ENCODE data around the gene HIVEP3. TPM values are rescaled to one million over a fixed set of nuclear protein-coding genes. Genes with fewer than 3 reads are reported as not detected.

Gene HIVEP3
- total and polyA plus RNA-seq, 2 donors (not counting 1 experiment from before 2014, with no cell fraction given), result 2.0 to 5.1 TPM

- peaks cover 4% of the 10 kb centered on the region for H3K27me3 Mint-ChIP-seq
- ATAC-seq (ENCODE audit: low read depth), result no peak
- ChIA-PET POLR2A (no interaction called here), CTCF (interaction anchor here (1.1 kb wide), 1 partner anchor 42 kb away, joined by 3 read pairs; no protein-coding TSS in a partner anchor)
- no peaks in the 10 kb centered on the region for H3K4me1 Mint-ChIP-seq
- Histone ChIP-seq H3K4me1 (ENCODE audit: control insufficient read depth in 2 of 2, insufficient read depth in 2 of 2, low read length in 2 of 2) (no peaks in the 10 kb centered on the region), H4K20me1 (ENCODE audit: control insufficient read depth, insufficient read depth, low read length, poor library complexity, severe bottlenecking) (no peaks in the 10 kb centered on the region), H3K4me3 (ENCODE audit: control extremely low read depth in 1 of 5, extremely low read depth in 1 of 5, insufficient read depth in 1 of 5, low read depth in 2 of 5, low read length in 4 of 5) (no peak overlapping the region), H3K9me3 (ENCODE audit: control extremely low read depth in 1 of 3, control insufficient read depth in 2 of 3, insufficient read depth in 1 of 3, low read length in 2 of 3) (no peaks in the 10 kb centered on the region), H3K27me3 (replicated peaks in 1 of 4; ENCODE audit: control extremely low read depth in 1 of 4, control insufficient read depth in 3 of 4, insufficient read depth in 4 of 4, low read length in 3 of 4) (no peaks in the 10 kb centered on the region), H3K4me2 (replicated peaks; ENCODE audit: low read depth, low read length, poor library complexity, severe bottlenecking) (no peak overlapping the region), H2AFZ (ENCODE audit: insufficient read depth, low read depth, low read length, poor library complexity, severe bottlenecking) (no peak overlapping the region), H3K79me2 (ENCODE audit: control insufficient read depth, insufficient read depth, low read length) (no peaks in the 10 kb centered on the region), H3K9ac (ENCODE audit: low read length) (no peak overlapping the region), H3K27ac (ENCODE audit: low read length in 2 of 2) (no peak overlapping the region), H3K36me3 (replicated peaks in 1 of 2; ENCODE audit: control extremely low read depth in 1 of 2, control insufficient read depth in 1 of 2, extremely low read depth in 1 of 2, insufficient read depth in 2 of 2, low read length in 1 of 2) (no peaks in the 10 kb centered on the region)
- WGBS (ENCODE audit: insufficient coverage), result 90% methylated on average over 17 of the region's 17 CpGs
- intact Hi-C loops (cut with micrococcal nuclease), result no loop called here
- H3K9me3 Mint-ChIP-seq (ENCODE audit: insufficient read depth), result no peaks in the 10 kb centered on the region
- DNase-seq, result no peak
- no peak for TF ChIP-seq EZH2 (IDR thresholded peaks at IDR 0.05; ENCODE audit: borderline replicate concordance, insufficient read depth, low read depth, low read length, poor library complexity, severe bottlenecking)
- no peak for TF ChIP-seq CTCF (IDR thresholded peaks at IDR 0.05)
- no peak overlapping the region for H3K4me3 Mint-ChIP-seq
- no peak overlapping the region for H3K27ac Mint-ChIP-seq
Measured at GRCh38 chr1:41474490-41475271, 444.0 kb downstream of the HIVEP3 start.

DNA sequence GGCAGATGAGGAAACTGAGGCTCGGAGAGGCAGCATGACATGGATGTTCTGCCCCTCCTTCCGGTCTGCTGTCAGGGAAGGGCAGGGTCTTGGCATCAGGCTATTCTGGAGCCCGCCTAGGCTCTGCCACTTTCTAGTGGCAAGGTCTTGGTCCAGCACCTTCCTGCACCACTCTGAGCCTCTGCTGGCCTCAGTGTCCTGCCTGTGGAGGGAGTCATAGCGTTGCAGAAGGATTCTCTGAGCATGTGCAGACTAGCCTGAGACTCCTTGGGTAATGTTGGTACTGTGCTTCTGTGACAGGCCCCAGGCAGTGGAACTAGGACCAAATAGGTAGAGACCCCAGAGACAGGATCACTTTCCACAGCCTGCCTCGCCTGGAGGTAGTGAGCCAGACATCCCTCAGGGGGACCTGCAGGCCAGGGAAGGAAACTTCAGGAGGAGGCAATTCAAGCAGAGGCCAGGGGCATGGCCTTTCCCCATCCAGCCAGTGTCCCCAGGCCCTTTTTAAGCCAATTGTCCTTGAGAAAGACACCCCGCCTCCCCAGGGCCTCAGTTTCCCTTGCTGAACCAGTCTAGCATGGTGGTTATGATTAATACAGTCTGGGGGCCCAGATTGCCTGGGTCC lies 444.9 kb downstream of the HIVEP3 start:
- 93% methylated on average over 5 of the region's 6 CpGs for WGBS (ENCODE audit: insufficient coverage)
- H3K9ac ChIP-seq (ENCODE audit: low read length), result no peak overlapping the region
- no peak overlapping the region for H3K4me3 ChIP-seq (ENCODE audit: control extremely low read depth in 1 of 5, extremely low read depth in 1 of 5, insufficient read depth in 1 of 5, low read depth in 2 of 5, low read length in 4 of 5)
- ChIA-PET CTCF (interaction anchor here (1.1 kb wide), 1 partner anchor 42 kb away, joined by 3 read pairs; no protein-coding TSS in a partner anchor), POLR2A (no interaction called here)
- H3K79me2 ChIP-seq (ENCODE audit: control insufficient read depth, insufficient read depth, low read length), result no peaks in the 10 kb centered on the region
- H3K9me3 ChIP-seq (ENCODE audit: control extremely low read depth in 1 of 3, control insufficient read depth in 2 of 3, insufficient read depth in 1 of 3, low read length in 2 of 3), result no peaks in the 10 kb centered on the region
- H2AFZ ChIP-seq (ENCODE audit: insufficient read depth, low read depth, low read length, poor library complexity, severe bottlenecking), result no peak overlapping the region
- no peak overlapping the region for H3K4me2 ChIP-seq (replicated peaks; ENCODE audit: low read depth, low read length, poor library complexity, severe bottlenecking)
- H3K4me1 Mint-ChIP-seq, result no peaks in the 10 kb centered on the region
- DNase-seq (no peak), ATAC-seq (ENCODE audit: low read depth) (no peak)
- H3K4me1 ChIP-seq (ENCODE audit: control insufficient read depth in 2 of 2, insufficient read depth in 2 of 2, low read length in 2 of 2), result no peaks in the 10 kb centered on the region
- H3K27ac ChIP-seq (ENCODE audit: low read length in 2 of 2), result no peak overlapping the region
- H3K9me3 Mint-ChIP-seq (ENCODE audit: insufficient read depth), result no peaks in the 10 kb centered on the region
- H3K27ac Mint-ChIP-seq, result no peak overlapping the region
- H3K4me3 Mint-ChIP-seq, result no peak overlapping the region
- H4K20me1 ChIP-seq (ENCODE audit: control insufficient read depth, insufficient read depth, low read length, poor library complexity, severe bottlenecking), result no peaks in the 10 kb centered on the region
- intact Hi-C loops (cut with micrococcal nuclease), result no loop called here
- peaks cover 4% of the 10 kb centered on the region for H3K27me3 Mint-ChIP-seq
- H3K27me3 ChIP-seq (replicated peaks in 1 of 4; ENCODE audit: control extremely low read depth in 1 of 4, control insufficient read depth in 3 of 4, insufficient read depth in 4 of 4, low read length in 3 of 4), result no peaks in the 10 kb centered on the region
- no peaks in the 10 kb centered on the region for H3K36me3 ChIP-seq (replicated peaks in 1 of 2; ENCODE audit: control extremely low read depth in 1 of 2, control insufficient read depth in 1 of 2, extremely low read depth in 1 of 2, insufficient read depth in 2 of 2, low read length in 1 of 2)
- no peak for TF ChIP-seq CTCF (IDR thresholded peaks at IDR 0.05)
- TF ChIP-seq EZH2 (IDR thresholded peaks at IDR 0.05; ENCODE audit: borderline replicate concordance, insufficient read depth, low read depth, low read length, poor library complexity, severe bottlenecking), result no peak
